ENCODE measurements around the gene PISD.

Gene PISD

DNA sequence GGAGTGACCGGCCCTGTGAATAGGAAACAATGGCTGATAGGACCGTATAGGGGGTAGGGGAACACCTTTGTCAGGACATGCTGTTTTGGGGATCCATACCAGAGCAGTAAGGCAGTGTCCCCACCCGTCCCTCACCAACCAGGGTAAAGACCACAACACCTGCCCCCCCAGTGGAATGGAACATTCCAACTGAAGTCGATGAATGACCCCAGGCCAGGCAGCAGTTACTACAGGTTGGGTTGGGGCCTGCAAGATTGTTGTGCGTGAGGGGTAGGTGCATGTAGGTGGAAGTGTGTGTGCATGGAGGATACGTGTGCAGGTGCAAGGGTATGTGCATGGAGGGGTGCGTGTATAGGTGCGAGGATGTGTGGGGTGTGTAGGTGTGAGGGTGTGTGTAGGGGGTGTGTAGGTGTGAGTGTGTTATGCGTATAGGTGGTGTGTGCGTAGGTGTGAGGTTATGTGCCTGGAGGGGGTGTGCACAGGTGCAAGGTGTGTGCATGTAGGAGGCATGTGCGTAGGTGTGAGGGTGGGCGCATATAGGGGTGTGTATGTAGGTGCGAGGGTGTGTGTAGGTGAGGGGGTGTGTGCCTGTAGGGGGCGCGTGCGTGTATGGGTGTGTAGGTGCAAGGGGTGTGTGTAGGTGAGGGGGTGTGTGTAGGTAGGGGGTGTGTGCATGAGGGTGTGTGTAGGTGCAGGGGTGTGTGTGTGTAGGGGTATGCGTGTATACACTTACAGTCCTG lies 32.9 kb downstream of the PISD start:
- ATAC-seq: no peak
- TF ChIP-seq GLIS3 (CRISPR knock-in tag; IDR thresholded peaks at IDR 0.05) (no peak), ZNF70 (CRISPR knock-in tag; IDR thresholded peaks at IDR 0.05) (no peak), OSR1 (CRISPR knock-in tag; IDR thresholded peaks at IDR 0.05) (no peak), TOX (CRISPR knock-in tag; IDR thresholded peaks at IDR 0.05; ENCODE audit: borderline replicate concordance) (no peak), ISL1 (CRISPR knock-in tag; IDR thresholded peaks at IDR 0.05) (no peak), PPARA (CRISPR knock-in tag; IDR thresholded peaks at IDR 0.05; ENCODE audit: borderline replicate concordance) (no peak), ZNF8 (CRISPR knock-in tag; IDR thresholded peaks at IDR 0.05) (no peak), SNAI2 (CRISPR knock-in tag; IDR thresholded peaks at IDR 0.05) (no peak)
- TF ChIP-seq, protein P1, sequence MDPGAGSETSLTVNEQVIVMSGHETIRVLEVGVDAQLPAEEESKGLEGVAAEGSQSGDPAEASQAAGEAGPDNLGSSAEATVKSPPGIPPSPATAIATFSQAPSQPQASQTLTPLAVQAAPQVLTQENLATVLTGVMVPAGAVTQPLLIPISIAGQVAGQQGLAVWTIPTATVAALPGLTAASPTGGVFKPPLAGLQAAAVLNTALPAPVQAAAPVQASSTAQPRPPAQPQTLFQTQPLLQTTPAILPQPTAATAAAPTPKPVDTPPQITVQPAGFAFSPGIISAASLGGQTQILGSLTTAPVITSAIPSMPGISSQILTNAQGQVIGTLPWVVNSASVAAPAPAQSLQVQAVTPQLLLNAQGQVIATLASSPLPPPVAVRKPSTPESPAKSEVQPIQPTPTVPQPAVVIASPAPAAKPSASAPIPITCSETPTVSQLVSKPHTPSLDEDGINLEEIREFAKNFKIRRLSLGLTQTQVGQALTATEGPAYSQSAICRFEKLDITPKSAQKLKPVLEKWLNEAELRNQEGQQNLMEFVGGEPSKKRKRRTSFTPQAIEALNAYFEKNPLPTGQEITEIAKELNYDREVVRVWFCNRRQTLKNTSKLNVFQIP (CRISPR knock-in tag; IDR thresholded peaks at IDR 0.05; ENCODE audit: borderline replicate concordance, low read depth): no peak
- TF ChIP-seq, protein P2, sequence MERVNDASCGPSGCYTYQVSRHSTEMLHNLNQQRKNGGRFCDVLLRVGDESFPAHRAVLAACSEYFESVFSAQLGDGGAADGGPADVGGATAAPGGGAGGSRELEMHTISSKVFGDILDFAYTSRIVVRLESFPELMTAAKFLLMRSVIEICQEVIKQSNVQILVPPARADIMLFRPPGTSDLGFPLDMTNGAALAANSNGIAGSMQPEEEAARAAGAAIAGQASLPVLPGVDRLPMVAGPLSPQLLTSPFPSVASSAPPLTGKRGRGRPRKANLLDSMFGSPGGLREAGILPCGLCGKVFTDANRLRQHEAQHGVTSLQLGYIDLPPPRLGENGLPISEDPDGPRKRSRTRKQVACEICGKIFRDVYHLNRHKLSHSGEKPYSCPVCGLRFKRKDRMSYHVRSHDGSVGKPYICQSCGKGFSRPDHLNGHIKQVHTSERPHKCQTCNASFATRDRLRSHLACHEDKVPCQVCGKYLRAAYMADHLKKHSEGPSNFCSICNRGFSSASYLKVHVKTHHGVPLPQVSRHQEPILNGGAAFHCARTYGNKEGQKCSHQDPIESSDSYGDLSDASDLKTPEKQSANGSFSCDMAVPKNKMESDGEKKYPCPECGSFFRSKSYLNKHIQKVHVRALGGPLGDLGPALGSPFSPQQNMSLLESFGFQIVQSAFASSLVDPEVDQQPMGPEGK (CRISPR knock-in tag; IDR thresholded peaks at IDR 0.05; ENCODE audit: borderline replicate concordance): no peak
- TF ChIP-seq, protein P3, sequence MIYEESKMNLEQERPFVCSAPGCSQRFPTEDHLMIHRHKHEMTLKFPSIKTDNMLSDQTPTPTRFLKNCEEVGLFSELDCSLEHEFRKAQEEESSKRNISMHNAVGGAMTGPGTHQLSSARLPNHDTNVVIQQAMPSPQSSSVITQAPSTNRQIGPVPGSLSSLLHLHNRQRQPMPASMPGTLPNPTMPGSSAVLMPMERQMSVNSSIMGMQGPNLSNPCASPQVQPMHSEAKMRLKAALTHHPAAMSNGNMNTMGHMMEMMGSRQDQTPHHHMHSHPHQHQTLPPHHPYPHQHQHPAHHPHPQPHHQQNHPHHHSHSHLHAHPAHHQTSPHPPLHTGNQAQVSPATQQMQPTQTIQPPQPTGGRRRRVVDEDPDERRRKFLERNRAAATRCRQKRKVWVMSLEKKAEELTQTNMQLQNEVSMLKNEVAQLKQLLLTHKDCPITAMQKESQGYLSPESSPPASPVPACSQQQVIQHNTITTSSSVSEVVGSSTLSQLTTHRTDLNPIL (CRISPR knock-in tag; IDR thresholded peaks at IDR 0.05; ENCODE audit: low read depth): no peak
- TF ChIP-seq, protein P4, sequence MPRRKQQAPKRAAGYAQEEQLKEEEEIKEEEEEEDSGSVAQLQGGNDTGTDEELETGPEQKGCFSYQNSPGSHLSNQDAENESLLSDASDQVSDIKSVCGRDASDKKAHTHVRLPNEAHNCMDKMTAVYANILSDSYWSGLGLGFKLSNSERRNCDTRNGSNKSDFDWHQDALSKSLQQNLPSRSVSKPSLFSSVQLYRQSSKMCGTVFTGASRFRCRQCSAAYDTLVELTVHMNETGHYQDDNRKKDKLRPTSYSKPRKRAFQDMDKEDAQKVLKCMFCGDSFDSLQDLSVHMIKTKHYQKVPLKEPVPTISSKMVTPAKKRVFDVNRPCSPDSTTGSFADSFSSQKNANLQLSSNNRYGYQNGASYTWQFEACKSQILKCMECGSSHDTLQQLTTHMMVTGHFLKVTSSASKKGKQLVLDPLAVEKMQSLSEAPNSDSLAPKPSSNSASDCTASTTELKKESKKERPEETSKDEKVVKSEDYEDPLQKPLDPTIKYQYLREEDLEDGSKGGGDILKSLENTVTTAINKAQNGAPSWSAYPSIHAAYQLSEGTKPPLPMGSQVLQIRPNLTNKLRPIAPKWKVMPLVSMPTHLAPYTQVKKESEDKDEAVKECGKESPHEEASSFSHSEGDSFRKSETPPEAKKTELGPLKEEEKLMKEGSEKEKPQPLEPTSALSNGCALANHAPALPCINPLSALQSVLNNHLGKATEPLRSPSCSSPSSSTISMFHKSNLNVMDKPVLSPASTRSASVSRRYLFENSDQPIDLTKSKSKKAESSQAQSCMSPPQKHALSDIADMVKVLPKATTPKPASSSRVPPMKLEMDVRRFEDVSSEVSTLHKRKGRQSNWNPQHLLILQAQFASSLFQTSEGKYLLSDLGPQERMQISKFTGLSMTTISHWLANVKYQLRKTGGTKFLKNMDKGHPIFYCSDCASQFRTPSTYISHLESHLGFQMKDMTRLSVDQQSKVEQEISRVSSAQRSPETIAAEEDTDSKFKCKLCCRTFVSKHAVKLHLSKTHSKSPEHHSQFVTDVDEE (CRISPR knock-in tag; IDR thresholded peaks at IDR 0.05): no peak

DNA sequence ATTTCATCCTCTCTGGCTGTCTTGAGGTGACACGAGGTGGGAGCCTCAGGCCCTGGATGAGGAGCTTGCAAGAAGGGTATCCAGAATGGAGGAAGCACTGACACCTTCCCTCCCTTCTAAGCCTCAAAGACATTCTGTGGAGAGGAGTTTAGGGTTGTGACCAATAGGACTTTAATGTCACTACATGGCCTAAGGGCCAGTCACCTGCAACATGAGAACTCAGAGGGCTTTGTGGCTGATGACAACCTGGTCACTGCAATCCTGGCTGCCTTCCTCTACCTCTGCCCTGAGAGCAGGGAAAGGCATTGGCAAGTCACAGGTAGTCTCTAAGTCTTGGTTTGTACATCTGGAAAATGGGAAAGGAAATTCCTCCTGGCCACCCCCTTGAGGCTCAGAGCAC lies 33.7 kb downstream of the PISD start:
- TF ChIP-seq CSDC2 (CRISPR knock-in tag; IDR thresholded peaks at IDR 0.05) (no peak), ZFP30 (CRISPR knock-in tag; IDR thresholded peaks at IDR 0.05) (no peak), ISL1 (CRISPR knock-in tag; IDR thresholded peaks at IDR 0.05) (no peak), ZFP3 (CRISPR knock-in tag; IDR thresholded peaks at IDR 0.05) (no peak), BACH2 (CRISPR knock-in tag; IDR thresholded peaks at IDR 0.05; ENCODE audit: borderline replicate concordance) (no peak)
- TF ChIP-seq, protein P3 (CRISPR knock-in tag; IDR thresholded peaks at IDR 0.05; ENCODE audit: low read depth): no peak

DNA sequence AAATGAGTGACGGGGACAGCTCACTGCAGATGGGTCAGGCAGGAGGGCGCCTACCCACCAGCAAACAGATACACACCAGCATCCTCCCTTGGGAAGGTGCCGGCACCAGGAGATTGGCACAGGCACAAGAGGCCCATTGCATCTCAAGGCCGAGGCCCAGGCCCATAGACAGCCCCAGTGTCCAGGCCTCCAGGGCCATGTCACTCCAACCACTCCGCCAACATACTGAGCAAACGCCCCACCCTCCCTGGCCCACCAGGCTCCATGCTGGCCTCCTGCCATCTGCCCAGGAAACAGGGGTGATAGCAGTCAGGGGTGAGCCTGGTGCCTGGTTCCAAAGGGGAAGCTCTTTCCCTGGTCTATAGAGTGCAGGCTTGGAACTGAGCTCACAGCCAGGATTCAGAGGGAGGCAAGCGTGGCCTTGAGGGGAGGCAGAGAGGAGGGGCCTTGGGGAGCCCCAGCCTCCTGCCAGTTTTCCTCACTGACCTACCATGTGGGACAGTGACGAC lies 34.7 kb downstream of the PISD start:
- no peak for ATAC-seq
- TF ChIP-seq ARNTL (CRISPR knock-in tag; IDR thresholded peaks at IDR 0.05; ENCODE audit: borderline replicate concordance, low read depth) (no peak), OSR1 (CRISPR knock-in tag; IDR thresholded peaks at IDR 0.05) (no peak), TOX (CRISPR knock-in tag; IDR thresholded peaks at IDR 0.05; ENCODE audit: borderline replicate concordance) (no peak), ZFP3 (CRISPR knock-in tag; IDR thresholded peaks at IDR 0.05) (no peak), ZC3H10 (CRISPR knock-in tag; IDR thresholded peaks at IDR 0.05) (no peak), RARB (CRISPR knock-in tag; IDR thresholded peaks at IDR 0.05) (no peak), ZNF565 (CRISPR knock-in tag; conservative IDR thresholded peaks at IDR 0.05; ENCODE audit: low read depth) (no peak), TCF4 (CRISPR knock-in tag; IDR thresholded peaks at IDR 0.05; ENCODE audit: borderline replicate concordance) (no peak), GLIS3 (CRISPR knock-in tag; IDR thresholded peaks at IDR 0.05) (no peak), ISL1 (CRISPR knock-in tag; IDR thresholded peaks at IDR 0.05) (no peak), CSDC2 (CRISPR knock-in tag; IDR thresholded peaks at IDR 0.05) (no peak)
- TF ChIP-seq, protein P3 (CRISPR knock-in tag; IDR thresholded peaks at IDR 0.05; ENCODE audit: low read depth): no peak
- TF ChIP-seq, protein P4 (CRISPR knock-in tag; IDR thresholded peaks at IDR 0.05): no peak
- TF ChIP-seq, protein P1 (CRISPR knock-in tag; IDR thresholded peaks at IDR 0.05; ENCODE audit: borderline replicate concordance, low read depth): no peak

More for the DNA sequence above, 33.7 kb downstream of the PISD start:
- no peak for ATAC-seq

Data from SK-N-SH treated with all-trans-retinoic acid at 6 μM for 48 hours (cell line).